ENCODE results near the gene EMC7. TPM values are rescaled to one million over a fixed set of nuclear protein-coding genes. Genes with fewer than 3 reads are reported as not detected.

EMC7 gene
- polyA plus RNA-seq, 3 donors = 41.7 to 135 (median 125) TPM

- H2AFZ ChIP-seq (ENCODE audit: insufficient read depth, low read depth, low read length, poor library complexity, severe bottlenecking) = no peak overlapping the region
- TF ChIP-seq, protein P1, sequence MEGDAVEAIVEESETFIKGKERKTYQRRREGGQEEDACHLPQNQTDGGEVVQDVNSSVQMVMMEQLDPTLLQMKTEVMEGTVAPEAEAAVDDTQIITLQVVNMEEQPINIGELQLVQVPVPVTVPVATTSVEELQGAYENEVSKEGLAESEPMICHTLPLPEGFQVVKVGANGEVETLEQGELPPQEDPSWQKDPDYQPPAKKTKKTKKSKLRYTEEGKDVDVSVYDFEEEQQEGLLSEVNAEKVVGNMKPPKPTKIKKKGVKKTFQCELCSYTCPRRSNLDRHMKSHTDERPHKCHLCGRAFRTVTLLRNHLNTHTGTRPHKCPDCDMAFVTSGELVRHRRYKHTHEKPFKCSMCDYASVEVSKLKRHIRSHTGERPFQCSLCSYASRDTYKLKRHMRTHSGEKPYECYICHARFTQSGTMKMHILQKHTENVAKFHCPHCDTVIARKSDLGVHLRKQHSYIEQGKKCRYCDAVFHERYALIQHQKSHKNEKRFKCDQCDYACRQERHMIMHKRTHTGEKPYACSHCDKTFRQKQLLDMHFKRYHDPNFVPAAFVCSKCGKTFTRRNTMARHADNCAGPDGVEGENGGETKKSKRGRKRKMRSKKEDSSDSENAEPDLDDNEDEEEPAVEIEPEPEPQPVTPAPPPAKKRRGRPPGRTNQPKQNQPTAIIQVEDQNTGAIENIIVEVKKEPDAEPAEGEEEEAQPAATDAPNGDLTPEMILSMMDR (IDR thresholded peaks at IDR 0.05) = no peak
- H3K9ac ChIP-seq (ENCODE audit: insufficient read depth, low read length, poor library complexity, severe bottlenecking) = no peak overlapping the region
- no peaks in the 10 kb centered on the region for H3K79me2 ChIP-seq (ENCODE audit: insufficient read depth, low read length)
- WGBS (ENCODE audit: insufficient coverage) = 83% methylated on average over 5 of the region's 6 CpGs
- no peak overlapping the region for H3K4me3 ChIP-seq (replicated peaks in 1 of 3; ENCODE audit: low read depth in 2 of 3, low read length in 3 of 3)
- no peak overlapping the region for H3K4me2 ChIP-seq (replicated peaks; ENCODE audit: extremely low read depth, low read length, poor library complexity, severe bottlenecking)
- no peak overlapping the region for H3K27ac ChIP-seq (ENCODE audit: low read depth in 1 of 2, low read length in 2 of 2)
- no peak for DNase-seq
- H3K27me3 ChIP-seq (ENCODE audit: control insufficient read depth in 2 of 2, insufficient read depth in 2 of 2, low read length in 2 of 2) = no peaks in the 10 kb centered on the region
- no peaks in the 10 kb centered on the region for H3K4me1 ChIP-seq (ENCODE audit: control insufficient read depth in 1 of 2, insufficient read depth in 2 of 2, low read length in 2 of 2)
- intact Hi-C loops (cut with micrococcal nuclease) = no loop called here
- Mint-ChIP-seq H3K4me1 (peaks cover 5% of the 10 kb centered on the region), H3K9me3 (no peaks in the 10 kb centered on the region), H3K27ac (no peak overlapping the region), H3K27me3 (ENCODE audit: low read depth in 3 of 3) (peaks cover 3 to 15% (median 3%) of the 10 kb centered on the region in 3 donors), H3K4me3 (no peak overlapping the region), H3K36me3 (no peaks in the 10 kb centered on the region)
- H3K9me3 ChIP-seq (replicated peaks in 1 of 2; ENCODE audit: control insufficient read depth in 1 of 2, insufficient read depth in 1 of 2, low read length in 2 of 2) = no peaks in the 10 kb centered on the region
- no peaks in the 10 kb centered on the region for H3K36me3 ChIP-seq (replicated peaks in 1 of 2; ENCODE audit: control insufficient read depth in 1 of 2, insufficient read depth in 2 of 2, low read length in 2 of 2)
- H4K20me1 ChIP-seq (ENCODE audit: insufficient read depth, low read length) = no peaks in the 10 kb centered on the region
These were observed 9.8 kb upstream of the EMC7 start for GRCh38 chr15:34111488-34111887.

DNA sequence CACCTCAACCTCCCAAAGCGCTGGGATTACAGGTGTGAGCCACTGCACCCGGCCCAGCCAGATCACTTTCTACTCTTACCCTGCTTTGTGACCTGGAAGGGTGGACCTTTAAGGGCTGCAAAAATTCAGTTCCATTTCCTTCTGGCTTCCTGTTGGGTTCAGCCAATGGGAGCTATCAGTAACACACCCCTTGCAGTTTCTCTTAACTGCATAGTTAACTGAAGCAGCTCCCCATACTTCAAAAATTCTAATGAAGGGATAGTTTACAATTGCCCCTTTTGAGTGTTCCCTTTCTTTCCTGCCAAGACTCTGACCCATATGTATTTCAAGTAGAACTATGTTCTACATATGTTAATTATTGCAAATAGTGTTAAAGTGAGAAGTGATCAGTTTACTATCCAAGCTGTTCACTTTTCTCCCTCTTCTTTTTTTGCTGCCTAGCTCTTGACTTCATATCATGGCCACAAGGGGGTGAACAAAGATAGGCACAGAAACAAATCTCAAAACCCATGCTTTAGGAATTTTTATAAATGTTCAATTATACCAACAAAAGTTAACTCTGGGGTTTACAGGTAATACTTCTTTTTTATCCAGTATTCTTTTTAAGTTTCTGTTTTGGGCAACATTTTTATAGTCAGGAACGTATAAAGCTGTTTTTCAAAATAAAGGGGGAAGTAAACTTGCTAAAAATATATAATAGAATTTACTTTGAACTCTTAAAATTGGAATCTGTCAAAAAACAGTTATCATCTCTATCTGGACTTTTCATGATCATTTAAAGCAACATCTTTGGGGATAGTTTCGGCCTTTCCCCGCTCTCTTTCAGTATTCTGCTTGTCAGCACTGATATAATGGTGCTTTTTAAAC, 8.4 kb upstream of the EMC7 start:
- Mint-ChIP-seq H3K27me3 (ENCODE audit: low read depth in 3 of 3) (peaks cover 0 to 15% (median 3%) of the 10 kb centered on the region in 3 donors), H3K27ac (no peak overlapping the region), H3K36me3 (no peaks in the 10 kb centered on the region), H3K9me3 (peaks cover 0 to 3% (median 0%) of the 10 kb centered on the region in 7 donors), H3K4me1 (peaks cover 5% of the 10 kb centered on the region), H3K4me3 (no peak overlapping the region)
- H3K36me3 ChIP-seq (replicated peaks in 1 of 2; ENCODE audit: control insufficient read depth in 1 of 2, insufficient read depth in 2 of 2, low read length in 2 of 2) = no peaks in the 10 kb centered on the region
- H3K27me3 ChIP-seq (ENCODE audit: control insufficient read depth in 2 of 2, insufficient read depth in 2 of 2, low read length in 2 of 2) = no peaks in the 10 kb centered on the region
- no peaks in the 10 kb centered on the region for H3K9me3 ChIP-seq (replicated peaks in 1 of 2; ENCODE audit: control insufficient read depth in 1 of 2, insufficient read depth in 1 of 2, low read length in 2 of 2)
- intact Hi-C loops (cut with micrococcal nuclease) = loop anchor here in 1 of 2 donors (10.0 kb wide), 1 partner anchor 875 kb away; the partner anchor contains the start of gene ZNF770
- no peak overlapping the region for H3K27ac ChIP-seq (ENCODE audit: low read depth in 1 of 2, low read length in 2 of 2)
- no peaks in the 10 kb centered on the region for H3K79me2 ChIP-seq (ENCODE audit: insufficient read depth, low read length)
- TF ChIP-seq, protein P1 (IDR thresholded peaks at IDR 0.05) = peak; percentile 51
- no CpG with 5 or more reads among the region's 5 CpGs for WGBS (ENCODE audit: insufficient coverage)
- no peak overlapping the region for H3K4me2 ChIP-seq (replicated peaks; ENCODE audit: extremely low read depth, low read length, poor library complexity, severe bottlenecking)
- H3K4me1 ChIP-seq (ENCODE audit: control insufficient read depth in 1 of 2, insufficient read depth in 2 of 2, low read length in 2 of 2) = no peaks in the 10 kb centered on the region
- H3K9ac ChIP-seq (ENCODE audit: insufficient read depth, low read length, poor library complexity, severe bottlenecking) = no peak overlapping the region
- no peak overlapping the region for H2AFZ ChIP-seq (ENCODE audit: insufficient read depth, low read depth, low read length, poor library complexity, severe bottlenecking)
- peak in 1 of 3 donors; percentile 3 for DNase-seq
- H3K4me3 ChIP-seq (replicated peaks in 1 of 3; ENCODE audit: low read depth in 2 of 3, low read length in 3 of 3) = no peak overlapping the region
- no peaks in the 10 kb centered on the region for H4K20me1 ChIP-seq (ENCODE audit: insufficient read depth, low read length)

Data from CD14-positive monocyte (primary cell).